K562 (cell line): ENCODE results near the gene PHF10. TPM values are rescaled to one million over a fixed set of nuclear protein-coding genes. Genes with fewer than 3 reads are reported as not detected.

Experiments
- ATAC-seq: fragments of 200-7000 bp; cut with Tn5 transposase; 3 replicates; pipeline ENCODE4 v1.9.1; 2020; ENCODE audit warnings: moderate library complexity
- BruUV-seq: library from RNA; stranded (reverse); fragments of 400-500 nt; replicated peaks from 2 replicates; lab custom pipeline; 2021; lab: Mats Ljungman, UMichigan
- CTCF ChIA-PET: fragments of 300-600 bp; formaldehyde crosslinking; extraction: SDS; loops from one replicate; lab custom pipeline; 2021; ENCODE audit warnings: low intra/inter-chr PET ratio; lab: Yijun Ruan, JAX
- POLR2A ChIA-PET: fragments of 300-600, 350-650 bp; sonication (Branson Sonifier 250); formaldehyde crosslinking; extraction: SDS; loops from one replicate; lab custom pipeline; 2021; ENCODE audit warnings: antibody characterized with exemption, inconsistent platforms; lab: Yijun Ruan, JAX
- DNase-seq, 4 experiments: peaks; one replicate each; pipeline versions ENCODE4 v3.0.0 to v3.0.0-alpha.2; 2011 to 2018; ENCODE audit warnings: low spot score in 3 of 4, mixed read lengths in 3 of 4; ENCODE audit errors: extremely low read depth in 1 of 4
- FAIRE-seq: peaks from 2 replicates; lab custom pipeline; 2011; peaks lifted over from hg19 to GRCh38; lab: Jason Lieb, UNC
- H2AFZ ChIP-seq: 2 replicates; pipeline ENCODE4 v1.6.0; 2011; ENCODE audit warnings: low read depth, low read length, control low read depth, inconsistent platforms
- H3K27ac ChIP-seq: fragments of 200-600 bp; 3 replicates; pipeline ENCODE4 v1.8.0; 2011; ENCODE audit warnings: low read depth, mild to moderate bottlenecking, control low read depth, inconsistent platforms, low read length, moderate library complexity, mixed read lengths; ENCODE audit errors: extremely low read depth
- H3K27me3 ChIP-seq, 2 experiments: fragments of 300-600 bp in 1 of 2; 2 replicates in 1 of 2; 3 replicates in 1 of 2; pipeline versions ENCODE4 v1.6.0 to v1.8.0; 2011; ENCODE audit warnings: inconsistent platforms in 2 of 2, low read length in 2 of 2, mild to moderate bottlenecking in 1 of 2, mixed read lengths in 1 of 2, moderate library complexity in 1 of 2; ENCODE audit not compliant: control insufficient read depth in 2 of 2, insufficient read depth in 2 of 2
- H3K36me3 ChIP-seq: fragments of 300-600 bp; 3 replicates; pipeline ENCODE4 v1.8.0; 2011; ENCODE audit warnings: mild to moderate bottlenecking, low read length, inconsistent platforms; ENCODE audit not compliant: control insufficient read depth, insufficient read depth
- H3K4me1 ChIP-seq, 2 experiments: fragments of 200-600 bp in 1 of 2; replicated peaks in 1 of 2; 2 replicates in 1 of 2; 3 replicates in 1 of 2; pipeline versions ENCODE4 v1.5.1 to v1.8.0; 2011; ENCODE audit warnings: inconsistent platforms in 2 of 2, low read length in 2 of 2, mild to moderate bottlenecking in 1 of 2, mixed read lengths in 1 of 2, moderate library complexity in 1 of 2; ENCODE audit not compliant: control insufficient read depth in 2 of 2, insufficient read depth in 2 of 2
- H3K4me2 ChIP-seq: 2 replicates; pipeline ENCODE4 v1.6.1; 2011; ENCODE audit warnings: low read length, control low read depth, inconsistent platforms, mixed read lengths; ENCODE audit not compliant: insufficient read depth
- H3K4me3 ChIP-seq: fragments of 200-600 bp; sonication (generic), shearing (Covaris generic); 2 replicates; pipeline ENCODE4 v1.5.1; 2016; ENCODE audit warnings: control low read depth, inconsistent platforms
- H3K79me2 ChIP-seq: fragments of 200-600 bp; 3 replicates; pipeline ENCODE4 v1.8.0; 2011; ENCODE audit warnings: low read length, inconsistent platforms; ENCODE audit not compliant: control insufficient read depth, insufficient read depth
- H3K9ac ChIP-seq, 2 experiments: 2 replicates each; pipeline versions ENCODE4 v1.6.0 to v1.6.1; 2011; ENCODE audit warnings: low read depth in 2 of 2, low read length in 2 of 2, control low read depth in 1 of 2, inconsistent platforms in 1 of 2, mild to moderate bottlenecking in 1 of 2, mixed read lengths in 1 of 2; ENCODE audit not compliant: insufficient read depth in 1 of 2
- H3K9me1 ChIP-seq: one replicate; pipeline ENCODE4 v1.6.0; 2011; ENCODE audit warnings: inconsistent platforms, mild to moderate bottlenecking, low read length, moderate library complexity; ENCODE audit not compliant: control insufficient read depth, insufficient read depth
- H3K9me3 ChIP-seq: replicated peaks from 2 replicates; pipeline ENCODE4 v1.5.1; 2011; ENCODE audit warnings: low read depth, low read length, inconsistent platforms; ENCODE audit not compliant: control insufficient read depth, insufficient read depth
- H4K20me1 ChIP-seq: replicated peaks from 2 replicates; pipeline ENCODE4 v1.6.1; 2011; ENCODE audit warnings: low read length, inconsistent platforms, mixed read lengths; ENCODE audit not compliant: control insufficient read depth, insufficient read depth
- CXXC5 ChIP-seq: fragments of 250-450 bp; sonication (Bioruptor Pico); IDR thresholded peaks from 2 replicates; pipeline ENCODE4 v1.8.0; 2022; ENCODE audit warnings: inconsistent platforms, mild to moderate bottlenecking, moderate library complexity
- E2F6 ChIP-seq, 2 experiments: IDR thresholded peaks; 2 replicates each; pipeline ENCODE4 v1.6.1; 2011; ENCODE audit warnings: borderline replicate concordance in 1 of 2, control low read depth in 1 of 2, low read depth in 1 of 2, low read length in 1 of 2, mild to moderate bottlenecking in 1 of 2, mixed read lengths in 1 of 2, moderate library complexity in 1 of 2; ENCODE audit not compliant: insufficient read depth in 1 of 2, insufficient read length in 1 of 2, poor library complexity in 1 of 2, severe bottlenecking in 1 of 2; ENCODE audit errors: extremely low read depth in 1 of 2
- FIP1L1 ChIP-seq: fragments of 200-400 bp; formaldehyde crosslinking; IDR thresholded peaks from 2 replicates; pipeline ENCODE4 v1.6.1; 2018; ENCODE audit warnings: mild to moderate bottlenecking, low read depth, low read length; ENCODE audit not compliant: poor library complexity, severe bottlenecking
- ID3 ChIP-seq, 2 experiments: fragments of 250-450 bp in 1 of 2; fragments of 450-650 bp in 1 of 2; sonication (Bioruptor Pico) in 1 of 2; IDR thresholded peaks; 2 replicates each; pipeline versions ENCODE4 v1.6.1 to v1.8.0; 2016 to 2021; ENCODE audit warnings: mild to moderate bottlenecking in 2 of 2, moderate library complexity in 2 of 2, missing compliant biosample characterization in 1 of 2, missing genetic modification characterization in 1 of 2
- MBD2 ChIP-seq: sonication (generic); IDR thresholded peaks from 2 replicates; pipeline ENCODE4 v1.6.1; 2016; ENCODE audit warnings: low read depth, borderline replicate concordance
- POLR2H ChIP-seq: IDR thresholded peaks from 2 replicates; pipeline ENCODE4 v1.6.1; 2016; ENCODE audit warnings: missing genetic modification characterization, low read depth, mild to moderate bottlenecking, control low read depth, missing compliant biosample characterization, moderate library complexity
- RREB1 ChIP-seq: fragments of 250-450 bp; sonication (Bioruptor Pico); IDR thresholded peaks from 2 replicates; pipeline ENCODE4 v1.4.0; 2020
- TAL1 ChIP-seq: fragments of 450-650 bp; IDR thresholded peaks from 2 replicates; pipeline ENCODE4 v1.6.1; 2016; ENCODE audit warnings: mild to moderate bottlenecking
- TCF15 ChIP-seq: fragments of 250-450 bp; sonication (Bioruptor Pico); IDR thresholded peaks from 2 replicates; pipeline ENCODE4 v1.8.0; 2022; ENCODE audit warnings: moderate library complexity, mild to moderate bottlenecking, inconsistent platforms
- TCF3 ChIP-seq: sonication (generic); formaldehyde crosslinking; IDR thresholded peaks from 2 replicates; pipeline ENCODE4 v1.4.0; 2020; ENCODE audit warnings: mild to moderate bottlenecking, missing genetic modification reagents
- XRCC5 ChIP-seq: fragments of 200-400 bp; formaldehyde crosslinking; IDR thresholded peaks from 2 replicates; pipeline ENCODE4 v1.6.1; 2017; ENCODE audit warnings: low read depth, mild to moderate bottlenecking, low read length
- ZNF408 ChIP-seq: fragments of 250-450 bp; sonication (Bioruptor Pico); IDR thresholded peaks from 2 replicates; pipeline ENCODE4 v1.4.0; 2020; ENCODE audit warnings: low read depth, mild to moderate bottlenecking, moderate library complexity
- WGBS: fragments of 100-300 bp; shearing (Covaris generic); methylation state at CpG from one replicate; pipeline ENCODE4 v1.1.6; 2016; ENCODE audit warnings: low coverage, mixed read lengths; ENCODE audit not compliant: insufficient coverage; ENCODE audit errors: missing lambda C conversion rate; 5-methylcytosine and 5-hydroxymethylcytosine counted together
- in situ Hi-C: fragments of 300-500 bp; cut with MboI; formaldehyde crosslinking; loops from 4 replicates; pipeline ENCODE4 v1.15.0; 2018; ENCODE audit warnings: inconsistent platforms, mixed read lengths
- intact Hi-C: fragments of 100-400 bp; cut with micrococcal nuclease; formaldehyde crosslinking; loops from 2 replicates; pipeline ENCODE4 v1.14.2; 2022
- polyA plus RNA-seq, 8 experiments: library from polyadenylated mRNA; depleted of rRNA in 4 of 8; stranded (reverse) in 5 of 8; unstranded in 3 of 8; fragments of >200 nt; fragmentation: Nextera tagmentation in 2 of 8; fragmentation: Illumina TruSeq in 1 of 8; extraction: Ambion mirVana in 2 of 8; extraction: Trizol in 1 of 8; gene quantifications; 2 replicates each; pipeline versions ENCODE4 v1.2.1 to v1.2.3, GENCODE V29; 2011 to 2014; ENCODE audit warnings: inconsistent platforms in 1 of 8, missing spikeins in 1 of 8
- total RNA-seq, 7 experiments: library from RNA; depleted of rRNA in 6 of 7; stranded (reverse); fragments of >200 nt in 6 of 7; fragmentation: Illumina TruSeq in 2 of 7; extraction: Trizol in 2 of 7; gene quantifications; 2 replicates each; pipeline versions ENCODE4 v1.2.1 to v1.2.3, GENCODE V29; 2011 to 2021; ENCODE audit warnings: low replicate concordance in 1 of 7

PHF10 gene
- total and polyA plus RNA-seq, 9 of the 15 experiments (the other 6 are each of a cell fraction or from before 2014, with no cell fraction given): 23.9 to 88.9 (median 46.0) TPM

GRCh38 chr6:169701311-169701953, 22.9 kb downstream of the PHF10 start:
- peak overlapping the region; percentile 74 for H3K4me3 ChIP-seq
- H3K36me3 ChIP-seq: peaks cover 53% of the 10 kb centered on the region
- CTCF ChIA-PET: no interaction called here
- H3K4me1 ChIP-seq: peaks cover 13 to 19% of the 10 kb centered on the region in 2 experiments; a peak in 4 of 5 replicates
- peaks cover 2% of the 10 kb centered on the region for H3K9me1 ChIP-seq
- H3K9ac ChIP-seq: peak overlapping the region; percentile 94 to 96
- in situ Hi-C loops: no loop called here
- TSS peak; percentile 81 for BruUV-seq
- no peaks in the 10 kb centered on the region for H3K9me3 ChIP-seq
- POLR2A ChIA-PET: interaction anchor here (0.6 to 5.2 kb wide), 15 partner anchors 9 to 741 kb away, joined by 3 to 24 read pairs (median 6); no protein-coding TSS in a partner anchor
- peaks cover 66% of the 10 kb centered on the region for H3K79me2 ChIP-seq
- H3K4me2 ChIP-seq: peak overlapping the region; percentile 95
- ATAC-seq (peak; percentile 69), FAIRE-seq (no peak), DNase-seq (peak in 3 of 4 experiments; percentile 29 to 59 (median 42))
- H2AFZ ChIP-seq: peak overlapping the region; percentile 89
- WGBS: under 1% methylated on average over 49 of the region's 54 CpGs
- no peaks in the 10 kb centered on the region for H3K27me3 ChIP-seq
- intact Hi-C loops: no loop called here
- no peaks in the 10 kb centered on the region; the same call in none of the 2 replicates for H4K20me1 ChIP-seq
- H3K27ac ChIP-seq: peak overlapping the region; percentile 90
- no peak for TF ChIP-seq MBD2
- no peak for TF ChIP-seq TCF15 (CRISPR knock-in tag)
- no peak for TF ChIP-seq POLR2H (tag)
- TF ChIP-seq FIP1L1: peak; percentile 67
- TF ChIP-seq XRCC5: peak; percentile 2; the same call in 1 of the 2 replicates
- TF ChIP-seq E2F6 (IDR thresholded peaks at IDR 0.05; ENCODE audit: borderline replicate concordance in 1 of 2, extremely low read depth in 1 of 2, insufficient read depth in 1 of 2, insufficient read length in 1 of 2, low read depth in 1 of 2, low read length in 1 of 2, poor library complexity in 1 of 2, severe bottlenecking in 1 of 2): peak in 1 of 2 experiments; percentile 49
- no peak for TF ChIP-seq ZNF408 (CRISPR knock-in tag)
- no peak for TF ChIP-seq TAL1
- TF ChIP-seq RREB1 (CRISPR knock-in tag): no peak
- no peak for TF ChIP-seq CXXC5 (CRISPR knock-in tag)
- no peak for TF ChIP-seq ID3 (CRISPR knock-in tag; IDR thresholded peaks at IDR 0.05)
- no peak for TF ChIP-seq ID3 (tag; IDR thresholded peaks at IDR 0.05)
- no peak for TF ChIP-seq TCF3 (CRISPR knock-in tag)
